GM23338 (cell line): ENCODE results near the gene IFNL3. TPM values are rescaled to one million over a fixed set of nuclear protein-coding genes. Genes with fewer than 3 reads are reported as not detected.

Experiments used
- ATAC-seq: fragments of 200-7000 bp; cut with Tn5 transposase; 3 replicates; pipeline ENCODE4 v1.9.1; 2020
- DNase-seq: peaks from one replicate; pipeline ENCODE4 v3.0.0-alpha.2; 2015; ENCODE audit warnings: low spot score
- H2AFZ ChIP-seq: fragments of 200-600 bp; sonication (generic); 2 replicates; pipeline ENCODE4 v1.8.0; 2016; ENCODE audit warnings: antibody characterized with exemption, mild to moderate bottlenecking, moderate library complexity
- H3F3A ChIP-seq: fragments of 200-600 bp; sonication (generic); replicated peaks from 2 replicates; pipeline ENCODE4 v1.8.0; 2017; ENCODE audit warnings: antibody characterized with exemption, mixed run types, low read depth
- H3K27ac ChIP-seq: fragments of 200-600 bp; sonication (generic); 2 replicates; pipeline ENCODE4 v1.6.1; 2016; ENCODE audit warnings: low read depth
- H3K27me3 ChIP-seq: fragments of 200-600 bp; sonication (generic); 2 replicates; pipeline ENCODE4 v1.8.0; 2016; ENCODE audit warnings: mild to moderate bottlenecking, mixed run types, moderate library complexity; ENCODE audit not compliant: insufficient read depth
- H3K36me3 ChIP-seq: fragments of 200-600 bp; sonication (generic); 2 replicates; pipeline ENCODE4 v1.8.0; 2016; ENCODE audit warnings: mild to moderate bottlenecking; ENCODE audit not compliant: insufficient read depth
- H3K4me1 ChIP-seq: fragments of 200-600 bp; sonication (generic); 2 replicates; pipeline ENCODE4 v1.8.0; 2016; ENCODE audit warnings: mild to moderate bottlenecking, moderate library complexity; ENCODE audit not compliant: insufficient read depth
- H3K4me2 ChIP-seq: fragments of 200-600 bp; sonication (generic); 2 replicates; pipeline ENCODE4 v1.7.1; 2017; ENCODE audit warnings: mixed run types
- H3K4me3 ChIP-seq: fragments of 200-600 bp; sonication (generic); 2 replicates; pipeline ENCODE4 v1.6.1; 2016; ENCODE audit warnings: mixed run types
- H3K79me2 ChIP-seq: fragments of 200-600 bp; sonication (generic); replicated peaks from 2 replicates; pipeline ENCODE4 v1.8.0; 2017; ENCODE audit warnings: mild to moderate bottlenecking; ENCODE audit not compliant: insufficient read depth
- H3K9me2 ChIP-seq: fragments of 200-600 bp; sonication (generic); 2 replicates; pipeline ENCODE4 v1.8.0; 2017; ENCODE audit not compliant: insufficient read depth
- H4K20me1 ChIP-seq: fragments of 200-600 bp; sonication (generic); replicated peaks from 2 replicates; pipeline ENCODE4 v1.8.0; 2017; ENCODE audit warnings: mild to moderate bottlenecking; ENCODE audit not compliant: insufficient read depth
- H3K27ac Mint-ChIP-seq: 2 replicates; pipeline ENCODE4 v1.8.0; 2020; ENCODE audit warnings: inconsistent platforms, mild to moderate bottlenecking, moderate library complexity, mixed read lengths
- H3K27me3 Mint-ChIP-seq: 3 replicates; pipeline ENCODE4 v1.8.0; 2022; ENCODE audit warnings: low read depth, mild to moderate bottlenecking, moderate library complexity, mixed read lengths, inconsistent platforms; ENCODE audit not compliant: insufficient read depth, poor library complexity
- H3K36me3 Mint-ChIP-seq: 3 replicates; pipeline ENCODE4 v1.8.0; 2021; ENCODE audit warnings: low read depth, mild to moderate bottlenecking, inconsistent platforms, moderate library complexity, mixed read lengths
- H3K4me1 Mint-ChIP-seq: 3 replicates; pipeline ENCODE4 v1.8.0; 2020; ENCODE audit warnings: mild to moderate bottlenecking, inconsistent platforms, mixed read lengths
- H3K4me3 Mint-ChIP-seq: 3 replicates; pipeline ENCODE4 v1.8.0; 2021; ENCODE audit warnings: moderate library complexity, mild to moderate bottlenecking, inconsistent platforms, mixed read lengths
- H3K9me3 Mint-ChIP-seq: 3 replicates; pipeline ENCODE4 v1.8.0; 2020; ENCODE audit warnings: moderate library complexity, mild to moderate bottlenecking, inconsistent platforms, mixed read lengths
- CREB1 ChIP-seq: fragments of 250-450 bp; sonication (Bioruptor Pico); IDR thresholded peaks from 2 replicates; pipeline ENCODE4 v1.5.0; 2020; ENCODE audit warnings: low read depth, mild to moderate bottlenecking, moderate library complexity
- CTCF ChIP-seq, 2 experiments: fragments of 200-600 bp in 1 of 2; sonication (generic) in 1 of 2; conservative IDR thresholded peaks; 2 replicates each; pipeline versions ENCODE4 v1.5.1 to v1.6.1; 2016 to 2017; ENCODE audit warnings: antibody characterized with exemption in 2 of 2, low read depth in 2 of 2, mild to moderate bottlenecking in 2 of 2, moderate library complexity in 1 of 2
- EZH2 ChIP-seq: fragments of 200-600 bp; sonication (generic); IDR thresholded peaks from one replicate; pipeline ENCODE4 v1.8.0; 2017; ENCODE audit warnings: antibody characterized with exemption, mild to moderate bottlenecking, low read depth; ENCODE audit not compliant: unreplicated experiment
- EZH2phosphoT487 ChIP-seq: fragments of 200-600 bp; sonication (generic); IDR thresholded peaks from one replicate; pipeline ENCODE4 v1.8.1; 2018; ENCODE audit warnings: antibody characterized with exemption; ENCODE audit not compliant: unreplicated experiment
- JUNB ChIP-seq: IDR thresholded peaks from one replicate; pipeline ENCODE4 v1.6.1; 2016; ENCODE audit warnings: antibody characterized with exemption; ENCODE audit not compliant: unreplicated experiment
- NANOG ChIP-seq: IDR thresholded peaks from 2 replicates; pipeline ENCODE4 v1.6.1; 2016; ENCODE audit warnings: antibody characterized with exemption, borderline replicate concordance
- POLR2AphosphoS5 ChIP-seq: IDR thresholded peaks from 2 replicates; pipeline ENCODE4 v1.6.1; 2016; ENCODE audit warnings: antibody characterized with exemption, low read depth
- STAT1 ChIP-seq: IDR thresholded peaks from one replicate; pipeline ENCODE4 v1.6.1; 2016; ENCODE audit warnings: antibody characterized with exemption; ENCODE audit not compliant: unreplicated experiment
- ZNF114 ChIP-seq: fragments of 250-450 bp; sonication (Bioruptor Pico); IDR thresholded peaks from 2 replicates; pipeline ENCODE4 v1.5.0; 2020; ENCODE audit warnings: mild to moderate bottlenecking, moderate library complexity
- ZNF331 ChIP-seq: fragments of 250-450 bp; sonication (Bioruptor Pico); IDR thresholded peaks from 2 replicates; pipeline ENCODE4 v1.5.0; 2020; ENCODE audit warnings: low read depth, mild to moderate bottlenecking, moderate library complexity
- polyA plus RNA-seq: library from polyadenylated mRNA; unstranded; fragments of >200 nt; fragmentation: Nextera tagmentation; extraction: Ambion mirVana; gene quantifications from 2 replicates; pipeline ENCODE4 v1.2.1, GENCODE V29; 2016
- total RNA-seq: library from RNA; depleted of rRNA; stranded (reverse); fragments of >200 nt; shearing (Covaris generic); gene quantifications from 2 replicates; pipeline ENCODE4 v1.2.3, GENCODE V29; 2014
- TF ChIP-seq, protein P1 (sequence below): IDR thresholded peaks from 2 replicates; pipeline ENCODE4 v1.6.1; 2016; ENCODE audit warnings: antibody characterized with exemption
- TF ChIP-seq, protein P2 (sequence below): IDR thresholded peaks from one replicate; pipeline ENCODE4 v1.6.1; 2018; ENCODE audit warnings: antibody characterized with exemption; ENCODE audit not compliant: unreplicated experiment
- TF ChIP-seq, protein P3 (sequence below): fragments of 250-450 bp; sonication (Bioruptor Pico); IDR thresholded peaks from 2 replicates; pipeline ENCODE4 v1.5.0; 2020; ENCODE audit warnings: mild to moderate bottlenecking, moderate library complexity

IFNL3 gene
- total and polyA plus RNA-seq, 2 experiments from 2014 or later = not detected

DNA sequence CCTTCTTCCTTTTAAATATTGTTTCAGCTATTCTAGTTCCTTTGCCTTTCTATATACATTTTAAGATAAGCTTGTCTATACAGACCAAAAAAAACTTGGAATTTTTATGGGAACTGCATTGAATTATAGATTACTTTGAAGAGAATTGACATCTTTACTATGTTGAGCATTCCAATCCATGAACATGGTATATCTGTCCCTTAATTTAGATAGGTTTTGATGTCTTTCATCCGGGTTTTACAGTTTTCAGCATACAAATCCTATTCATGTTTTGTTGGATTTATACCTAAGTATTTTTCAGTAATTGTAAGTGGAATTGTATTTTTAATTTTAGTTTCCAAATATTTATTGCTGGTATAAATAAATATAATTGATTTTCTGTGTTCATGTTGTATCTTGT, 39.2 kb upstream of the IFNL3 start:
- H3F3A ChIP-seq = no peaks in the 10 kb centered on the region
- H3K9me2 ChIP-seq = no peaks in the 10 kb centered on the region
- Mint-ChIP-seq H3K27me3 (peaks cover 6% of the 10 kb centered on the region), H3K4me3 (no peak overlapping the region), H3K9me3 (no peaks in the 10 kb centered on the region; the same call in 2 of the 3 replicates), H3K4me1 (no peaks in the 10 kb centered on the region), H3K36me3 (no peaks in the 10 kb centered on the region), H3K27ac (no peak overlapping the region)
- H3K36me3 ChIP-seq = no peaks in the 10 kb centered on the region
- no peak for TF ChIP-seq POLR2AphosphoS5
- TF ChIP-seq, protein P1, sequence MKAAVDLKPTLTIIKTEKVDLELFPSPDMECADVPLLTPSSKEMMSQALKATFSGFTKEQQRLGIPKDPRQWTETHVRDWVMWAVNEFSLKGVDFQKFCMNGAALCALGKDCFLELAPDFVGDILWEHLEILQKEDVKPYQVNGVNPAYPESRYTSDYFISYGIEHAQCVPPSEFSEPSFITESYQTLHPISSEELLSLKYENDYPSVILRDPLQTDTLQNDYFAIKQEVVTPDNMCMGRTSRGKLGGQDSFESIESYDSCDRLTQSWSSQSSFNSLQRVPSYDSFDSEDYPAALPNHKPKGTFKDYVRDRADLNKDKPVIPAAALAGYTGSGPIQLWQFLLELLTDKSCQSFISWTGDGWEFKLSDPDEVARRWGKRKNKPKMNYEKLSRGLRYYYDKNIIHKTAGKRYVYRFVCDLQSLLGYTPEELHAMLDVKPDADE = no peak
- no peak for TF ChIP-seq ZNF331 (CRISPR knock-in tag)
- no peak for TF ChIP-seq NANOG
- no peak for TF ChIP-seq EZH2phosphoT487
- TF ChIP-seq, protein P2, sequence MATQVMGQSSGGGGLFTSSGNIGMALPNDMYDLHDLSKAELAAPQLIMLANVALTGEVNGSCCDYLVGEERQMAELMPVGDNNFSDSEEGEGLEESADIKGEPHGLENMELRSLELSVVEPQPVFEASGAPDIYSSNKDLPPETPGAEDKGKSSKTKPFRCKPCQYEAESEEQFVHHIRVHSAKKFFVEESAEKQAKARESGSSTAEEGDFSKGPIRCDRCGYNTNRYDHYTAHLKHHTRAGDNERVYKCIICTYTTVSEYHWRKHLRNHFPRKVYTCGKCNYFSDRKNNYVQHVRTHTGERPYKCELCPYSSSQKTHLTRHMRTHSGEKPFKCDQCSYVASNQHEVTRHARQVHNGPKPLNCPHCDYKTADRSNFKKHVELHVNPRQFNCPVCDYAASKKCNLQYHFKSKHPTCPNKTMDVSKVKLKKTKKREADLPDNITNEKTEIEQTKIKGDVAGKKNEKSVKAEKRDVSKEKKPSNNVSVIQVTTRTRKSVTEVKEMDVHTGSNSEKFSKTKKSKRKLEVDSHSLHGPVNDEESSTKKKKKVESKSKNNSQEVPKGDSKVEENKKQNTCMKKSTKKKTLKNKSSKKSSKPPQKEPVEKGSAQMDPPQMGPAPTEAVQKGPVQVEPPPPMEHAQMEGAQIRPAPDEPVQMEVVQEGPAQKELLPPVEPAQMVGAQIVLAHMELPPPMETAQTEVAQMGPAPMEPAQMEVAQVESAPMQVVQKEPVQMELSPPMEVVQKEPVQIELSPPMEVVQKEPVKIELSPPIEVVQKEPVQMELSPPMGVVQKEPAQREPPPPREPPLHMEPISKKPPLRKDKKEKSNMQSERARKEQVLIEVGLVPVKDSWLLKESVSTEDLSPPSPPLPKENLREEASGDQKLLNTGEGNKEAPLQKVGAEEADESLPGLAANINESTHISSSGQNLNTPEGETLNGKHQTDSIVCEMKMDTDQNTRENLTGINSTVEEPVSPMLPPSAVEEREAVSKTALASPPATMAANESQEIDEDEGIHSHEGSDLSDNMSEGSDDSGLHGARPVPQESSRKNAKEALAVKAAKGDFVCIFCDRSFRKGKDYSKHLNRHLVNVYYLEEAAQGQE = no peak
- TF ChIP-seq ZNF114 (CRISPR knock-in tag) = no peak
- no peak for TF ChIP-seq EZH2
- TF ChIP-seq CTCF (conservative IDR thresholded peaks at IDR 0.05; ENCODE audit: low read depth in 2 of 2) = no peak
- no peak for TF ChIP-seq CREB1 (CRISPR knock-in tag)
- TF ChIP-seq, protein P3, sequence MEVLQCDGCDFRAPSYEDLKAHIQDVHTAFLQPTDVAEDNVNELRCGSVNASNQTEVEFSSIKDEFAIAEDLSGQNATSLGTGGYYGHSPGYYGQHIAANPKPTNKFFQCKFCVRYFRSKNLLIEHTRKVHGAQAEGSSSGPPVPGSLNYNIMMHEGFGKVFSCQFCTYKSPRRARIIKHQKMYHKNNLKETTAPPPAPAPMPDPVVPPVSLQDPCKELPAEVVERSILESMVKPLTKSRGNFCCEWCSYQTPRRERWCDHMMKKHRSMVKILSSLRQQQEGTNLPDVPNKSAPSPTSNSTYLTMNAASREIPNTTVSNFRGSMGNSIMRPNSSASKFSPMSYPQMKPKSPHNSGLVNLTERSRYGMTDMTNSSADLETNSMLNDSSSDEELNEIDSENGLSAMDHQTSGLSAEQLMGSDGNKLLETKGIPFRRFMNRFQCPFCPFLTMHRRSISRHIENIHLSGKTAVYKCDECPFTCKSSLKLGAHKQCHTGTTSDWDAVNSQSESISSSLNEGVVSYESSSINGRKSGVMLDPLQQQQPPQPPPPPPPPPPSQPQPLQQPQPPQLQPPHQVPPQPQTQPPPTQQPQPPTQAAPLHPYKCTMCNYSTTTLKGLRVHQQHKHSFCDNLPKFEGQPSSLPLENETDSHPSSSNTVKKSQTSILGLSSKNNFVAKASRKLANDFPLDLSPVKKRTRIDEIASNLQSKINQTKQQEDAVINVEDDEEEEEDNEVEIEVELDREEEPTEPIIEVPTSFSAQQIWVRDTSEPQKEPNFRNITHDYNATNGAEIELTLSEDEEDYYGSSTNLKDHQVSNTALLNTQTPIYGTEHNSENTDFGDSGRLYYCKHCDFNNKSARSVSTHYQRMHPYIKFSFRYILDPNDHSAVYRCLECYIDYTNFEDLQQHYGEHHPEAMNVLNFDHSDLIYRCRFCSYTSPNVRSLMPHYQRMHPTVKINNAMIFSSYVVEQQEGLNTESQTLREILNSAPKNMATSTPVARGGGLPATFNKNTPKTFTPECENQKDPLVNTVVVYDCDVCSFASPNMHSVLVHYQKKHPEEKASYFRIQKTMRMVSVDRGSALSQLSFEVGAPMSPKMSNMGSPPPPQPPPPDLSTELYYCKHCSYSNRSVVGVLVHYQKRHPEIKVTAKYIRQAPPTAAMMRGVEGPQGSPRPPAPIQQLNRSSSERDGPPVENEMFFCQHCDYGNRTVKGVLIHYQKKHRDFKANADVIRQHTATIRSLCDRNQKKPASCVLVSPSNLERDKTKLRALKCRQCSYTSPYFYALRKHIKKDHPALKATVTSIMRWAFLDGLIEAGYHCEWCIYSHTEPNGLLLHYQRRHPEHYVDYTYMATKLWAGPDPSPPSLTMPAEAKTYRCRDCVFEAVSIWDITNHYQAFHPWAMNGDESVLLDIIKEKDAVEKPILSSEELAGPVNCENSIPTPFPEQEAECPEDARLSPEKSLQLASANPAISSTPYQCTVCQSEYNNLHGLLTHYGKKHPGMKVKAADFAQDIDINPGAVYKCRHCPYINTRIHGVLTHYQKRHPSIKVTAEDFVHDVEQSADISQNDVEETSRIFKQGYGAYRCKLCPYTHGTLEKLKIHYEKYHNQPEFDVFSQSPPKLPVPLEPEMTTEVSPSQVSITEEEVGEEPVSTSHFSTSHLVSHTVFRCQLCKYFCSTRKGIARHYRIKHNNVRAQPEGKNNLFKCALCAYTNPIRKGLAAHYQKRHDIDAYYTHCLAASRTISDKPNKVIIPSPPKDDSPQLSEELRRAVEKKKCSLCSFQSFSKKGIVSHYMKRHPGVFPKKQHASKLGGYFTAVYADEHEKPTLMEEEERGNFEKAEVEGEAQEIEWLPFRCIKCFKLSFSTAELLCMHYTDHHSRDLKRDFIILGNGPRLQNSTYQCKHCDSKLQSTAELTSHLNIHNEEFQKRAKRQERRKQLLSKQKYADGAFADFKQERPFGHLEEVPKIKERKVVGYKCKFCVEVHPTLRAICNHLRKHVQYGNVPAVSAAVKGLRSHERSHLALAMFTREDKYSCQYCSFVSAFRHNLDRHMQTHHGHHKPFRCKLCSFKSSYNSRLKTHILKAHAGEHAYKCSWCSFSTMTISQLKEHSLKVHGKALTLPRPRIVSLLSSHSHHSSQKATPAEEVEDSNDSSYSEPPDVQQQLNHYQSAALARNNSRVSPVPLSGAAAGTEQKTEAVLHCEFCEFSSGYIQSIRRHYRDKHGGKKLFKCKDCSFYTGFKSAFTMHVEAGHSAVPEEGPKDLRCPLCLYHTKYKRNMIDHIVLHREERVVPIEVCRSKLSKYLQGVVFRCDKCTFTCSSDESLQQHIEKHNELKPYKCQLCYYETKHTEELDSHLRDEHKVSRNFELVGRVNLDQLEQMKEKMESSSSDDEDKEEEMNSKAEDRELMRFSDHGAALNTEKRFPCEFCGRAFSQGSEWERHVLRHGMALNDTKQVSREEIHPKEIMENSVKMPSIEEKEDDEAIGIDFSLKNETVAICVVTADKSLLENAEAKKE (CRISPR knock-in tag) = no peak
- TF ChIP-seq JUNB = no peak
- no peak for TF ChIP-seq STAT1
- no peaks in the 10 kb centered on the region for H3K27me3 ChIP-seq
- no peaks in the 10 kb centered on the region for H3K4me1 ChIP-seq
- DNase-seq (no peak), ATAC-seq (no peak)
- no peak overlapping the region for H3K4me3 ChIP-seq
- no peak overlapping the region for H3K27ac ChIP-seq
- no peak overlapping the region for H2AFZ ChIP-seq
- H3K79me2 ChIP-seq = no peaks in the 10 kb centered on the region
- no peak overlapping the region for H3K4me2 ChIP-seq
- no peaks in the 10 kb centered on the region for H4K20me1 ChIP-seq
